ENCODE data around the gene ZNF670.
"Not testable (repeated sequence)": the region's sequence is repeated elsewhere in the genome, so short reads cannot be mapped to it uniquely, and the experiment has no call there.

ZNF670 gene

GRCh38 chr1:247078258-247079140, at the start of gene ZNF670:
Gene ZNF670 (minus strand): TSS chr1:247078811. CDS start chr1:247078596, 215 bp downstream.
- peak; percentile 84 for DNase-seq

GRCh38 chr1:247127519-247128282, 49.1 kb upstream of the ZNF670 start:
- not testable (repeated sequence) for DNase-seq

GRCh38 chr1:247126601-247127000, 48.0 kb upstream of the ZNF670 start:
- not testable (repeated sequence) for DNase-seq

- not testable (repeated sequence) for DNase-seq
These were observed 47.6 kb upstream of the ZNF670 start for GRCh38 chr1:247126166-247126565.

GRCh38 chr1:247121382-247121781, 42.8 kb upstream of the ZNF670 start:
- no peak for DNase-seq

- not testable (repeated sequence) for DNase-seq
These were observed 41.7 kb upstream of the ZNF670 start for GRCh38 chr1:247120408-247120668.

GRCh38 chr1:247119600-247120407, 41.2 kb upstream of the ZNF670 start:
- no peak for DNase-seq

- DNase-seq, result no peak
These were observed 40.4 kb upstream of the ZNF670 start for GRCh38 chr1:247118946-247119446.

GRCh38 chr1:247115545-247115944, 36.9 kb upstream of the ZNF670 start:
- no peak for DNase-seq

GRCh38 chr1:247115141-247115510, 36.5 kb upstream of the ZNF670 start:
- no peak for DNase-seq

- DNase-seq, result no peak
These were observed 35.9 kb upstream of the ZNF670 start for GRCh38 chr1:247114351-247115140.

GRCh38 chr1:247113733-247114271, 35.2 kb upstream of the ZNF670 start:
- no peak for DNase-seq

- no peak for DNase-seq
These were observed 34.5 kb upstream of the ZNF670 start for GRCh38 chr1:247113094-247113497.

GRCh38 chr1:247112479-247112781, 33.8 kb upstream of the ZNF670 start:
- DNase-seq, result no peak

- no peak for DNase-seq
These were observed 33.3 kb upstream of the ZNF670 start for GRCh38 chr1:247111700-247112478.

- DNase-seq, result no peak
These were observed 32.7 kb upstream of the ZNF670 start for GRCh38 chr1:247111259-247111699.

- no peak for DNase-seq
These were observed 32.1 kb upstream of the ZNF670 start for GRCh38 chr1:247110627-247111258.

GRCh38 chr1:247107694-247108093, 29.1 kb upstream of the ZNF670 start:
- DNase-seq, result no peak

GRCh38 chr1:247105966-247106365, 27.4 kb upstream of the ZNF670 start:
- DNase-seq, result no peak

GRCh38 chr1:247104965-247105364, 26.4 kb upstream of the ZNF670 start:
- no peak for DNase-seq
